HepG2 (cell line): ENCODE measurements around the gene YIPF4. TPM values are rescaled to one million over a fixed set of nuclear protein-coding genes. Genes with fewer than 3 reads are reported as not detected.

Experiments used
- CBX2 ChIP-seq, 2 experiments: fragments of 200-600 bp in 1 of 2; sonication (generic); formaldehyde crosslinking in 1 of 2; IDR thresholded peaks; 2 replicates each; pipeline versions ENCODE4 v1.7.0 to v1.8.1; 2018 to 2022; ENCODE audit warnings: low read depth in 2 of 2, low read length in 1 of 2, mild to moderate bottlenecking in 1 of 2, missing genetic modification reagents in 1 of 2
- ELF3 ChIP-seq: IDR thresholded peaks from 2 replicates; pipeline ENCODE4 v1.6.1; 2016; ENCODE audit warnings: missing genetic modification reagents, missing compliant biosample characterization
- EP300 ChIP-seq, 3 experiments: sonication (generic) in 1 of 3; formaldehyde crosslinking in 1 of 3; IDR thresholded peaks; 2 replicates each; pipeline versions ENCODE4 v1.5.1 to v1.6.1; 2011 to 2020; ENCODE audit warnings: low read depth in 2 of 3, low read length in 2 of 3, borderline replicate concordance in 1 of 3, improper control_type of control experiment in 1 of 3, mild to moderate bottlenecking in 1 of 3, missing genetic modification reagents in 1 of 3, moderate library complexity in 1 of 3
- FOSL2 ChIP-seq: sonication (generic); formaldehyde crosslinking; IDR thresholded peaks from 2 replicates; pipeline ENCODE4 v1.4.0; 2020; ENCODE audit warnings: missing genetic modification reagents
- FOXA3 ChIP-seq: IDR thresholded peaks from 2 replicates; pipeline ENCODE4 v1.6.1; 2016; ENCODE audit warnings: missing genetic modification reagents, missing compliant biosample characterization
- FOXP1 ChIP-seq, 2 experiments: fragments of 450-650 bp in 1 of 2; IDR thresholded peaks; 2 replicates each; pipeline ENCODE4 v1.6.1; 2017 to 2018; ENCODE audit warnings: antibody characterized with exemption in 1 of 2
- KDM5A ChIP-seq: fragments of 200-600 bp; sonication (generic); IDR thresholded peaks from 2 replicates; pipeline ENCODE4 v1.7.0; 2018; ENCODE audit warnings: antibody characterized with exemption, mild to moderate bottlenecking, low read length, borderline replicate concordance
- NCOA5 ChIP-seq: sonication (generic); formaldehyde crosslinking; IDR thresholded peaks from 2 replicates; pipeline ENCODE4 v1.4.0; 2020; ENCODE audit warnings: missing genetic modification reagents
- TEAD3 ChIP-seq: optimal IDR thresholded peaks from 2 replicates; pipeline ENCODE3; 2016; ENCODE audit warnings: borderline replicate concordance
- ZNF503 ChIP-seq: sonication (generic); formaldehyde crosslinking; IDR thresholded peaks from 2 replicates; pipeline ENCODE4 v1.4.0; 2020; ENCODE audit warnings: missing genetic modification reagents
- ZNF550 ChIP-seq: sonication (generic); formaldehyde crosslinking; IDR thresholded peaks from 2 replicates; pipeline ENCODE4 v1.4.0; 2020; ENCODE audit warnings: mild to moderate bottlenecking, missing genetic modification reagents, borderline replicate concordance
- ZNF788 ChIP-seq: sonication (generic); formaldehyde crosslinking; IDR thresholded peaks from 2 replicates; pipeline ENCODE4 v1.5.0; 2020; ENCODE audit warnings: mild to moderate bottlenecking, missing genetic modification reagents, borderline replicate concordance
- polyA plus RNA-seq, 8 experiments: library from polyadenylated mRNA; depleted of rRNA in 3 of 8; stranded (reverse) in 7 of 8; unstranded in 1 of 8; fragments of >200 nt; fragmentation: Illumina TruSeq in 4 of 8; extraction: Trizol in 4 of 8; gene quantifications; 2 replicates each; pipeline versions ENCODE4 v1.2.1 to v1.2.3, GENCODE V29; 2011 to 2016; ENCODE audit warnings: low read depth in 4 of 8, missing spikeins in 1 of 8, mixed read lengths in 1 of 8; ENCODE audit not compliant: insufficient read depth in 1 of 8
- total RNA-seq, 5 experiments: library from RNA; depleted of rRNA; stranded (reverse); fragments of >200 nt; fragmentation: Illumina TruSeq; extraction: Trizol; gene quantifications; 2 replicates each; pipeline ENCODE4 v1.2.3, GENCODE V29; 2016; ENCODE audit warnings: low read depth in 1 of 5
- TF ChIP-seq, protein P1 (sequence below): sonication (generic); formaldehyde crosslinking; conservative IDR thresholded peaks from 2 replicates; pipeline ENCODE4 v1.4.0; 2020; ENCODE audit warnings: mild to moderate bottlenecking, missing genetic modification reagents, moderate library complexity
- TF ChIP-seq, protein P2 (sequence below): sonication (generic); formaldehyde crosslinking; IDR thresholded peaks from 2 replicates; pipeline ENCODE4 v1.5.1; 2020; ENCODE audit warnings: mild to moderate bottlenecking, missing genetic modification reagents, borderline replicate concordance
- TF ChIP-seq, protein P3 (sequence below): sonication (generic); formaldehyde crosslinking; IDR thresholded peaks from 2 replicates; pipeline ENCODE4 v1.4.0; 2020; ENCODE audit warnings: missing genetic modification reagents

Gene YIPF4
- total and polyA plus RNA-seq, 2 of the 13 experiments (the other 11 are each of a cell fraction or from before 2014, with no cell fraction given) = 19.0 to 43.9 TPM

- no peak for TF ChIP-seq ZNF788 (CRISPR knock-in tag)
- TF ChIP-seq EP300 (IDR thresholded peaks at IDR 0.05; ENCODE audit: low read depth in 2 of 2, low read length in 2 of 2) = 0 out of 4 replicates have a peak, but pooled peaks of 1 of the 2 experiments have one; percentile 19
- peak; percentile 34; the same call in 1 of the 2 replicates for TF ChIP-seq EP300 (CRISPR knock-in tag; IDR thresholded peaks at IDR 0.05; ENCODE audit: borderline replicate concordance)
- no peak for TF ChIP-seq ZNF503
- TF ChIP-seq, protein P1, sequence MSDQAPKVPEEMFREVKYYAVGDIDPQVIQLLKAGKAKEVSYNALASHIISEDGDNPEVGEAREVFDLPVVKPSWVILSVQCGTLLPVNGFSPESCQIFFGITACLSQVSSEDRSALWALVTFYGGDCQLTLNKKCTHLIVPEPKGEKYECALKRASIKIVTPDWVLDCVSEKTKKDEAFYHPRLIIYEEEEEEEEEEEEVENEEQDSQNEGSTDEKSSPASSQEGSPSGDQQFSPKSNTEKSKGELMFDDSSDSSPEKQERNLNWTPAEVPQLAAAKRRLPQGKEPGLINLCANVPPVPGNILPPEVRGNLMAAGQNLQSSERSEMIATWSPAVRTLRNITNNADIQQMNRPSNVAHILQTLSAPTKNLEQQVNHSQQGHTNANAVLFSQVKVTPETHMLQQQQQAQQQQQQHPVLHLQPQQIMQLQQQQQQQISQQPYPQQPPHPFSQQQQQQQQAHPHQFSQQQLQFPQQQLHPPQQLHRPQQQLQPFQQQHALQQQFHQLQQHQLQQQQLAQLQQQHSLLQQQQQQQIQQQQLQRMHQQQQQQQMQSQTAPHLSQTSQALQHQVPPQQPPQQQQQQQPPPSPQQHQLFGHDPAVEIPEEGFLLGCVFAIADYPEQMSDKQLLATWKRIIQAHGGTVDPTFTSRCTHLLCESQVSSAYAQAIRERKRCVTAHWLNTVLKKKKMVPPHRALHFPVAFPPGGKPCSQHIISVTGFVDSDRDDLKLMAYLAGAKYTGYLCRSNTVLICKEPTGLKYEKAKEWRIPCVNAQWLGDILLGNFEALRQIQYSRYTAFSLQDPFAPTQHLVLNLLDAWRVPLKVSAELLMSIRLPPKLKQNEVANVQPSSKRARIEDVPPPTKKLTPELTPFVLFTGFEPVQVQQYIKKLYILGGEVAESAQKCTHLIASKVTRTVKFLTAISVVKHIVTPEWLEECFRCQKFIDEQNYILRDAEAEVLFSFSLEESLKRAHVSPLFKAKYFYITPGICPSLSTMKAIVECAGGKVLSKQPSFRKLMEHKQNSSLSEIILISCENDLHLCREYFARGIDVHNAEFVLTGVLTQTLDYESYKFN (CRISPR knock-in tag) = 0 out of 2 replicates have a peak, but pooled peaks have one; percentile 40
- TF ChIP-seq, protein P2, sequence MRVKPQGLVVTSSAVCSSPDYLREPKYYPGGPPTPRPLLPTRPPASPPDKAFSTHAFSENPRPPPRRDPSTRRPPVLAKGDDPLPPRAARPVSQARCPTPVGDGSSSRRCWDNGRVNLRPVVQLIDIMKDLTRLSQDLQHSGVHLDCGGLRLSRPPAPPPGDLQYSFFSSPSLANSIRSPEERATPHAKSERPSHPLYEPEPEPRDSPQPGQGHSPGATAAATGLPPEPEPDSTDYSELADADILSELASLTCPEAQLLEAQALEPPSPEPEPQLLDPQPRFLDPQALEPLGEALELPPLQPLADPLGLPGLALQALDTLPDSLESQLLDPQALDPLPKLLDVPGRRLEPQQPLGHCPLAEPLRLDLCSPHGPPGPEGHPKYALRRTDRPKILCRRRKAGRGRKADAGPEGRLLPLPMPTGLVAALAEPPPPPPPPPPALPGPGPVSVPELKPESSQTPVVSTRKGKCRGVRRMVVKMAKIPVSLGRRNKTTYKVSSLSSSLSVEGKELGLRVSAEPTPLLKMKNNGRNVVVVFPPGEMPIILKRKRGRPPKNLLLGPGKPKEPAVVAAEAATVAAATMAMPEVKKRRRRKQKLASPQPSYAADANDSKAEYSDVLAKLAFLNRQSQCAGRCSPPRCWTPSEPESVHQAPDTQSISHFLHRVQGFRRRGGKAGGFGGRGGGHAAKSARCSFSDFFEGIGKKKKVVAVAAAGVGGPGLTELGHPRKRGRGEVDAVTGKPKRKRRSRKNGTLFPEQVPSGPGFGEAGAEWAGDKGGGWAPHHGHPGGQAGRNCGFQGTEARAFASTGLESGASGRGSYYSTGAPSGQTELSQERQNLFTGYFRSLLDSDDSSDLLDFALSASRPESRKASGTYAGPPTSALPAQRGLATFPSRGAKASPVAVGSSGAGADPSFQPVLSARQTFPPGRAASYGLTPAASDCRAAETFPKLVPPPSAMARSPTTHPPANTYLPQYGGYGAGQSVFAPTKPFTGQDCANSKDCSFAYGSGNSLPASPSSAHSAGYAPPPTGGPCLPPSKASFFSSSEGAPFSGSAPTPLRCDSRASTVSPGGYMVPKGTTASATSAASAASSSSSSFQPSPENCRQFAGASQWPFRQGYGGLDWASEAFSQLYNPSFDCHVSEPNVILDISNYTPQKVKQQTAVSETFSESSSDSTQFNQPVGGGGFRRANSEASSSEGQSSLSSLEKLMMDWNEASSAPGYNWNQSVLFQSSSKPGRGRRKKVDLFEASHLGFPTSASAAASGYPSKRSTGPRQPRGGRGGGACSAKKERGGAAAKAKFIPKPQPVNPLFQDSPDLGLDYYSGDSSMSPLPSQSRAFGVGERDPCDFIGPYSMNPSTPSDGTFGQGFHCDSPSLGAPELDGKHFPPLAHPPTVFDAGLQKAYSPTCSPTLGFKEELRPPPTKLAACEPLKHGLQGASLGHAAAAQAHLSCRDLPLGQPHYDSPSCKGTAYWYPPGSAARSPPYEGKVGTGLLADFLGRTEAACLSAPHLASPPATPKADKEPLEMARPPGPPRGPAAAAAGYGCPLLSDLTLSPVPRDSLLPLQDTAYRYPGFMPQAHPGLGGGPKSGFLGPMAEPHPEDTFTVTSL (CRISPR knock-in tag) = peak; percentile 81; the same call in 1 of the 2 replicates
- peak; percentile 88 for TF ChIP-seq FOSL2 (CRISPR knock-in tag)
- TF ChIP-seq FOXA3 (CRISPR knock-in tag) = peak; percentile 93
- peak; percentile 11; the same call in 1 of the 2 replicates for TF ChIP-seq ELF3 (CRISPR knock-in tag)
- TF ChIP-seq TEAD3 (CRISPR knock-in tag) = peak; percentile 94
- no peak for TF ChIP-seq FOXP1 (IDR thresholded peaks at IDR 0.05)
- TF ChIP-seq FOXP1 (CRISPR knock-in tag; IDR thresholded peaks at IDR 0.05) = 0 out of 2 replicates have a peak, but pooled peaks have one; percentile 42
- TF ChIP-seq KDM5A = no peak
- no peak for TF ChIP-seq CBX2 (IDR thresholded peaks at IDR 0.05; ENCODE audit: low read depth, low read length)
- no peak for TF ChIP-seq CBX2 (CRISPR knock-in tag; IDR thresholded peaks at IDR 0.05; ENCODE audit: low read depth)
- no peak for TF ChIP-seq ZNF550 (CRISPR knock-in tag)
- TF ChIP-seq, protein P3, sequence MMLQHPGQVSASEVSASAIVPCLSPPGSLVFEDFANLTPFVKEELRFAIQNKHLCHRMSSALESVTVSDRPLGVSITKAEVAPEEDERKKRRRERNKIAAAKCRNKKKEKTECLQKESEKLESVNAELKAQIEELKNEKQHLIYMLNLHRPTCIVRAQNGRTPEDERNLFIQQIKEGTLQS (CRISPR knock-in tag) = 0 out of 2 replicates have a peak, but pooled peaks have one; percentile 45
- TF ChIP-seq NCOA5 (CRISPR knock-in tag) = no peak
Observed at GRCh38 chr2:32231959-32232358, 45.7 kb upstream of the YIPF4 start (continued).
